GM23338 (cell line): Measurements from ENCODE around the gene RPL22. TPM values are rescaled to one million over a fixed set of nuclear protein-coding genes. Genes with fewer than 3 reads are reported as not detected.

Experiments
- ATAC-seq: fragments of 200-7000 bp; cut with Tn5 transposase; 3 replicates; pipeline ENCODE4 v1.9.1; 2020
- DNase-seq: peaks from one replicate; pipeline ENCODE4 v3.0.0-alpha.2; 2015; ENCODE audit warnings: low spot score
- H2AFZ ChIP-seq: fragments of 200-600 bp; sonication (generic); 2 replicates; pipeline ENCODE4 v1.8.0; 2016; ENCODE audit warnings: antibody characterized with exemption, mild to moderate bottlenecking, moderate library complexity
- H3F3A ChIP-seq: fragments of 200-600 bp; sonication (generic); replicated peaks from 2 replicates; pipeline ENCODE4 v1.8.0; 2017; ENCODE audit warnings: antibody characterized with exemption, mixed run types, low read depth
- H3K27ac ChIP-seq: fragments of 200-600 bp; sonication (generic); 2 replicates; pipeline ENCODE4 v1.6.1; 2016; ENCODE audit warnings: low read depth
- H3K27me3 ChIP-seq: fragments of 200-600 bp; sonication (generic); 2 replicates; pipeline ENCODE4 v1.8.0; 2016; ENCODE audit warnings: mild to moderate bottlenecking, mixed run types, moderate library complexity; ENCODE audit not compliant: insufficient read depth
- H3K36me3 ChIP-seq: fragments of 200-600 bp; sonication (generic); 2 replicates; pipeline ENCODE4 v1.8.0; 2016; ENCODE audit warnings: mild to moderate bottlenecking; ENCODE audit not compliant: insufficient read depth
- H3K4me1 ChIP-seq: fragments of 200-600 bp; sonication (generic); 2 replicates; pipeline ENCODE4 v1.8.0; 2016; ENCODE audit warnings: mild to moderate bottlenecking, moderate library complexity; ENCODE audit not compliant: insufficient read depth
- H3K4me2 ChIP-seq: fragments of 200-600 bp; sonication (generic); 2 replicates; pipeline ENCODE4 v1.7.1; 2017; ENCODE audit warnings: mixed run types
- H3K4me3 ChIP-seq: fragments of 200-600 bp; sonication (generic); 2 replicates; pipeline ENCODE4 v1.6.1; 2016; ENCODE audit warnings: mixed run types
- H3K79me2 ChIP-seq: fragments of 200-600 bp; sonication (generic); replicated peaks from 2 replicates; pipeline ENCODE4 v1.8.0; 2017; ENCODE audit warnings: mild to moderate bottlenecking; ENCODE audit not compliant: insufficient read depth
- H3K9me2 ChIP-seq: fragments of 200-600 bp; sonication (generic); 2 replicates; pipeline ENCODE4 v1.8.0; 2017; ENCODE audit not compliant: insufficient read depth
- H4K20me1 ChIP-seq: fragments of 200-600 bp; sonication (generic); replicated peaks from 2 replicates; pipeline ENCODE4 v1.8.0; 2017; ENCODE audit warnings: mild to moderate bottlenecking; ENCODE audit not compliant: insufficient read depth
- H3K27ac Mint-ChIP-seq: 2 replicates; pipeline ENCODE4 v1.8.0; 2020; ENCODE audit warnings: inconsistent platforms, mild to moderate bottlenecking, moderate library complexity, mixed read lengths
- H3K27me3 Mint-ChIP-seq: 3 replicates; pipeline ENCODE4 v1.8.0; 2022; ENCODE audit warnings: low read depth, mild to moderate bottlenecking, moderate library complexity, mixed read lengths, inconsistent platforms; ENCODE audit not compliant: insufficient read depth, poor library complexity
- H3K36me3 Mint-ChIP-seq: 3 replicates; pipeline ENCODE4 v1.8.0; 2021; ENCODE audit warnings: low read depth, mild to moderate bottlenecking, inconsistent platforms, moderate library complexity, mixed read lengths
- H3K4me1 Mint-ChIP-seq: 3 replicates; pipeline ENCODE4 v1.8.0; 2020; ENCODE audit warnings: mild to moderate bottlenecking, inconsistent platforms, mixed read lengths
- H3K4me3 Mint-ChIP-seq: 3 replicates; pipeline ENCODE4 v1.8.0; 2021; ENCODE audit warnings: moderate library complexity, mild to moderate bottlenecking, inconsistent platforms, mixed read lengths
- H3K9me3 Mint-ChIP-seq: 3 replicates; pipeline ENCODE4 v1.8.0; 2020; ENCODE audit warnings: moderate library complexity, mild to moderate bottlenecking, inconsistent platforms, mixed read lengths
- CREB1 ChIP-seq: fragments of 250-450 bp; sonication (Bioruptor Pico); IDR thresholded peaks from 2 replicates; pipeline ENCODE4 v1.5.0; 2020; ENCODE audit warnings: low read depth, mild to moderate bottlenecking, moderate library complexity
- CTCF ChIP-seq, 2 experiments: fragments of 200-600 bp in 1 of 2; sonication (generic) in 1 of 2; conservative IDR thresholded peaks; 2 replicates each; pipeline versions ENCODE4 v1.5.1 to v1.6.1; 2016 to 2017; ENCODE audit warnings: antibody characterized with exemption in 2 of 2, low read depth in 2 of 2, mild to moderate bottlenecking in 2 of 2, moderate library complexity in 1 of 2
- ETS1 ChIP-seq: IDR thresholded peaks from 2 replicates; pipeline ENCODE4 v1.6.1; 2016; ENCODE audit warnings: antibody characterized with exemption
- EZH2 ChIP-seq: fragments of 200-600 bp; sonication (generic); IDR thresholded peaks from one replicate; pipeline ENCODE4 v1.8.0; 2017; ENCODE audit warnings: antibody characterized with exemption, mild to moderate bottlenecking, low read depth; ENCODE audit not compliant: unreplicated experiment
- EZH2phosphoT487 ChIP-seq: fragments of 200-600 bp; sonication (generic); IDR thresholded peaks from one replicate; pipeline ENCODE4 v1.8.1; 2018; ENCODE audit warnings: antibody characterized with exemption; ENCODE audit not compliant: unreplicated experiment
- JUNB ChIP-seq: IDR thresholded peaks from one replicate; pipeline ENCODE4 v1.6.1; 2016; ENCODE audit warnings: antibody characterized with exemption; ENCODE audit not compliant: unreplicated experiment
- NANOG ChIP-seq: IDR thresholded peaks from 2 replicates; pipeline ENCODE4 v1.6.1; 2016; ENCODE audit warnings: antibody characterized with exemption, borderline replicate concordance
- POLR2AphosphoS5 ChIP-seq: IDR thresholded peaks from 2 replicates; pipeline ENCODE4 v1.6.1; 2016; ENCODE audit warnings: antibody characterized with exemption, low read depth
- REST ChIP-seq: IDR thresholded peaks from one replicate; pipeline ENCODE4 v1.6.1; 2018; ENCODE audit warnings: antibody characterized with exemption; ENCODE audit not compliant: unreplicated experiment
- STAT1 ChIP-seq: IDR thresholded peaks from one replicate; pipeline ENCODE4 v1.6.1; 2016; ENCODE audit warnings: antibody characterized with exemption; ENCODE audit not compliant: unreplicated experiment
- ZNF114 ChIP-seq: fragments of 250-450 bp; sonication (Bioruptor Pico); IDR thresholded peaks from 2 replicates; pipeline ENCODE4 v1.5.0; 2020; ENCODE audit warnings: mild to moderate bottlenecking, moderate library complexity
- ZNF331 ChIP-seq: fragments of 250-450 bp; sonication (Bioruptor Pico); IDR thresholded peaks from 2 replicates; pipeline ENCODE4 v1.5.0; 2020; ENCODE audit warnings: low read depth, mild to moderate bottlenecking, moderate library complexity
- ZNF462 ChIP-seq: fragments of 250-450 bp; sonication (Bioruptor Pico); IDR thresholded peaks from 2 replicates; pipeline ENCODE4 v1.5.0; 2020; ENCODE audit warnings: mild to moderate bottlenecking, moderate library complexity
- polyA plus RNA-seq: library from polyadenylated mRNA; unstranded; fragments of >200 nt; fragmentation: Nextera tagmentation; extraction: Ambion mirVana; gene quantifications from 2 replicates; pipeline ENCODE4 v1.2.1, GENCODE V29; 2016
- total RNA-seq: library from RNA; depleted of rRNA; stranded (reverse); fragments of >200 nt; shearing (Covaris generic); gene quantifications from 2 replicates; pipeline ENCODE4 v1.2.3, GENCODE V29; 2014

Gene RPL22
- total and polyA plus RNA-seq, 2 experiments from 2014 or later, result 145 to 818 TPM

- Mint-ChIP-seq H3K4me3 (no peak overlapping the region), H3K36me3 (no peaks in the 10 kb centered on the region; the same call in 2 of the 3 replicates), H3K27me3 (peaks cover 46% of the 10 kb centered on the region), H3K9me3 (no peaks in the 10 kb centered on the region; the same call in 2 of the 3 replicates), H3K4me1 (peaks cover 14% of the 10 kb centered on the region), H3K27ac (no peak overlapping the region)
- Histone ChIP-seq H3K4me1 (peaks cover 16% of the 10 kb centered on the region), H3K4me2 (no peak overlapping the region), H3K27ac (no peak overlapping the region), H3K9me2 (0 out of 2 replicates have a peak, but pooled peaks cover 6% of the 10 kb centered on the region), H3K79me2 (no peaks in the 10 kb centered on the region), H3K27me3 (peaks cover 48% of the 10 kb centered on the region), H3K4me3 (no peak overlapping the region), H2AFZ (no peak overlapping the region), H4K20me1 (peaks cover 3% of the 10 kb centered on the region; the same call in 1 of the 2 replicates), H3F3A (peaks cover 15% of the 10 kb centered on the region), H3K36me3 (no peaks in the 10 kb centered on the region)
- DNase-seq (no peak), ATAC-seq (no peak)
- TF ChIP-seq CREB1 (CRISPR knock-in tag), result no peak
- no peak for TF ChIP-seq POLR2AphosphoS5
- no peak for TF ChIP-seq CTCF (conservative IDR thresholded peaks at IDR 0.05; ENCODE audit: low read depth in 2 of 2)
- TF ChIP-seq NANOG, result no peak
- TF ChIP-seq EZH2phosphoT487, result no peak
- TF ChIP-seq ZNF114 (CRISPR knock-in tag), result no peak
- TF ChIP-seq STAT1, result no peak
- no peak for TF ChIP-seq JUNB
- no peak for TF ChIP-seq EZH2
- TF ChIP-seq ZNF331, result no peak
- no peak for TF ChIP-seq REST
- no peak for TF ChIP-seq ETS1
- TF ChIP-seq ZNF462 (CRISPR knock-in tag), result no peak
Measured at GRCh38 chr1:6176779-6177178, 22.6 kb downstream of the RPL22 start.
